CD8-positive, alpha-beta memory T cell (primary cell): ENCODE data around the gene IFFO2. TPM values are rescaled to one million over a fixed set of nuclear protein-coding genes. Genes with fewer than 3 reads are reported as not detected.
A peak's percentile ranks its signal among the peaks of the same experiment; 100 is the strongest.

ENCODE experiments used
- CTCF ChIA-PET: fragments of 350-600 bp; sonication (Branson Sonifier 250); formaldehyde crosslinking; loops from one replicate; lab custom pipeline; 2021; ENCODE audit warnings: antibody characterized with exemption; lab: Charles Lee
- POLR2A ChIA-PET: fragments of 350-600 bp; sonication (Branson Sonifier 250); formaldehyde crosslinking; loops from one replicate; lab custom pipeline; 2021; ENCODE audit warnings: antibody characterized with exemption; lab: Charles Lee
- DNase-seq, 5 donors: peaks; one replicate each; pipeline versions ENCODE4 v3.0.0 to v3.0.0-alpha.2; 2020 to 2022; ENCODE audit warnings: mixed read lengths in 1 of 5
- H3K27ac ChIP-seq: one replicate; pipeline ENCODE4 v1.7.0; 2013; ENCODE audit warnings: low read depth, mild to moderate bottlenecking, low read length, moderate library complexity
- H3K27me3 ChIP-seq: 2 replicates; pipeline ENCODE4 v1.7.0; 2013; ENCODE audit warnings: low read length, mild to moderate bottlenecking; ENCODE audit not compliant: insufficient read depth, poor library complexity, severe bottlenecking
- H3K36me3 ChIP-seq: 2 replicates; pipeline ENCODE4 v1.7.0; 2013; ENCODE audit warnings: mild to moderate bottlenecking, low read length, moderate library complexity; ENCODE audit not compliant: insufficient read depth
- H3K4me1 ChIP-seq: 2 replicates; pipeline ENCODE4 v1.7.0; 2013; ENCODE audit warnings: mild to moderate bottlenecking, low read length, moderate library complexity; ENCODE audit not compliant: insufficient read depth
- H3K4me3 ChIP-seq: 2 replicates; pipeline ENCODE4 v1.7.0; 2013; ENCODE audit warnings: mild to moderate bottlenecking, low read length
- H3K9me3 ChIP-seq: 2 replicates; pipeline ENCODE4 v1.7.0; 2013; ENCODE audit warnings: mild to moderate bottlenecking, low read length
- H3K27ac Mint-ChIP-seq, 8 donors: one replicate each; pipeline ENCODE4 v1.8.0; 2020 to 2021; ENCODE audit warnings: mixed read lengths in 8 of 8, mild to moderate bottlenecking in 6 of 8, inconsistent platforms in 3 of 8, moderate library complexity in 3 of 8
- H3K27me3 Mint-ChIP-seq, 2 donors: one replicate each; pipeline ENCODE4 v1.8.0; 2020 to 2021; ENCODE audit warnings: mixed read lengths in 2 of 2, mild to moderate bottlenecking in 1 of 2, moderate library complexity in 1 of 2
- H3K36me3 Mint-ChIP-seq, 3 donors: one replicate each; pipeline ENCODE4 v1.8.0; 2020 to 2021; ENCODE audit warnings: mixed read lengths in 3 of 3, inconsistent platforms in 1 of 3, mild to moderate bottlenecking in 1 of 3
- H3K4me1 Mint-ChIP-seq, 3 donors: one replicate each; pipeline ENCODE4 v1.8.0; 2020 to 2021; ENCODE audit warnings: mixed read lengths in 3 of 3, inconsistent platforms in 1 of 3, mild to moderate bottlenecking in 1 of 3
- H3K4me3 Mint-ChIP-seq, 7 donors: one replicate each; pipeline ENCODE4 v1.8.0; 2020 to 2021; ENCODE audit warnings: mixed read lengths in 7 of 7, mild to moderate bottlenecking in 6 of 7, moderate library complexity in 4 of 7, inconsistent platforms in 2 of 7
- H3K9me3 Mint-ChIP-seq, 5 donors: one replicate each; pipeline ENCODE4 v1.8.0; 2020 to 2022; ENCODE audit warnings: mixed read lengths in 5 of 5, mild to moderate bottlenecking in 3 of 5, moderate library complexity in 2 of 5, inconsistent platforms in 1 of 5
- polyA plus RNA-seq: library from polyadenylated mRNA; unstranded; fragments of 300-500 nt; fragmentation: Illumina TruSeq; gene quantifications from one replicate; pipeline ENCODE4 v1.2.3, GENCODE V29; 2021
- total RNA-seq, 2 experiments: library from RNA; stranded (reverse); gene quantifications; one replicate each; pipeline ENCODE4 v1.2.3, GENCODE V29; 2021

IFFO2 gene
- total and polyA plus RNA-seq, 3 experiments from 2014 or later = 3.2 to 37.7 (median 33.1) TPM

- peaks cover 4 to 85% (median 11%) of the 10 kb centered on the region in 3 donors for H3K36me3 Mint-ChIP-seq
- H3K4me3 Mint-ChIP-seq = no peak overlapping the region
- no peaks in the 10 kb centered on the region for H3K9me3 Mint-ChIP-seq
- Histone ChIP-seq H3K4me1 (no peaks in the 10 kb centered on the region), H3K27me3 (no peaks in the 10 kb centered on the region), H3K36me3 (peaks cover 40% of the 10 kb centered on the region), H3K4me3 (no peak overlapping the region), H3K27ac (no peak overlapping the region), H3K9me3 (no peaks in the 10 kb centered on the region)
- peak overlapping the region; percentile 66 to 93 (median 84) for H3K27ac Mint-ChIP-seq
- DNase-seq = peak; percentile 57 to 78 (median 65)
- POLR2A ChIA-PET = interaction anchor here (0.6 to 1.0 kb wide), 3 partner anchors 11 to 38 kb away, joined by 3 read pairs; no protein-coding TSS in a partner anchor
- CTCF ChIA-PET = interaction anchor here (0.6 to 6.5 kb wide), 22 partner anchors 9 to 184 kb away, joined by 3 to 88 read pairs (median 5); partner anchors contain the start of genes ALDH4A1 and IFFO2
- H3K27me3 Mint-ChIP-seq = no peaks in the 10 kb centered on the region
- peaks cover 6 to 19% (median 9%) of the 10 kb centered on the region in 3 donors for H3K4me1 Mint-ChIP-seq
These were observed 43.2 kb downstream of the IFFO2 start for GRCh38 chr1:18913065-18913835.

DNA sequence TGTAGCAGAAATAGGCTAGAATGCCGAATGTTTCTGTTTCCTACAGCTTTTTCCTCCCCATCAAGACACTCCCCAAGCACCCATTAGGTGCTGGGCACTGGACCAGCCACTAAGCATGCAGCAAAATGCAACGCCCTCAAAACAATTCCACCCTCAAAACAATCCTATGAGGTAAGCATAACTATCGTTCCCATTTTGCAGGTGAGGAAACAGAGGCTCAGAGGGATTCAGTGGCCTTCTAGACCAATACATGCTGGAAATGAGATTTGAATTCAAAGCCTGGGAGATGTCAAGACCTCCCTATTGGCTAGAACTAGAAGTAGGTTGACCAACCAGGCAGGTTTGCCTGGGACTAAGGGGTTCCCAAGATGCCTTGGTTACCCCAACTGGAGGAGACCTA, 43.9 kb downstream of the IFFO2 start:
- Mint-ChIP-seq H3K36me3 (peaks cover 4 to 85% (median 13%) of the 10 kb centered on the region in 3 donors), H3K27ac (peak overlapping the region in 6 of 8 donors; percentile 51 to 82 (median 70)), H3K9me3 (no peaks in the 10 kb centered on the region), H3K4me3 (no peak overlapping the region), H3K4me1 (peaks cover 6 to 19% (median 9%) of the 10 kb centered on the region in 3 donors), H3K27me3 (no peaks in the 10 kb centered on the region)
- POLR2A ChIA-PET = interaction anchor here (1.0 kb wide), 1 partner anchor 14 kb away, joined by 3 read pairs; no protein-coding TSS in a partner anchor
- Histone ChIP-seq H3K4me3 (no peak overlapping the region), H3K9me3 (no peaks in the 10 kb centered on the region), H3K27me3 (no peaks in the 10 kb centered on the region), H3K4me1 (no peaks in the 10 kb centered on the region), H3K36me3 (peaks cover 39% of the 10 kb centered on the region), H3K27ac (no peak overlapping the region)
- CTCF ChIA-PET = interaction anchor here (1.1 to 6.5 kb wide), 19 partner anchors 9 to 201 kb away, joined by 4 to 88 read pairs (median 6); partner anchors contain the start of genes ALDH4A1 and IFFO2
- no peak for DNase-seq

DNA sequence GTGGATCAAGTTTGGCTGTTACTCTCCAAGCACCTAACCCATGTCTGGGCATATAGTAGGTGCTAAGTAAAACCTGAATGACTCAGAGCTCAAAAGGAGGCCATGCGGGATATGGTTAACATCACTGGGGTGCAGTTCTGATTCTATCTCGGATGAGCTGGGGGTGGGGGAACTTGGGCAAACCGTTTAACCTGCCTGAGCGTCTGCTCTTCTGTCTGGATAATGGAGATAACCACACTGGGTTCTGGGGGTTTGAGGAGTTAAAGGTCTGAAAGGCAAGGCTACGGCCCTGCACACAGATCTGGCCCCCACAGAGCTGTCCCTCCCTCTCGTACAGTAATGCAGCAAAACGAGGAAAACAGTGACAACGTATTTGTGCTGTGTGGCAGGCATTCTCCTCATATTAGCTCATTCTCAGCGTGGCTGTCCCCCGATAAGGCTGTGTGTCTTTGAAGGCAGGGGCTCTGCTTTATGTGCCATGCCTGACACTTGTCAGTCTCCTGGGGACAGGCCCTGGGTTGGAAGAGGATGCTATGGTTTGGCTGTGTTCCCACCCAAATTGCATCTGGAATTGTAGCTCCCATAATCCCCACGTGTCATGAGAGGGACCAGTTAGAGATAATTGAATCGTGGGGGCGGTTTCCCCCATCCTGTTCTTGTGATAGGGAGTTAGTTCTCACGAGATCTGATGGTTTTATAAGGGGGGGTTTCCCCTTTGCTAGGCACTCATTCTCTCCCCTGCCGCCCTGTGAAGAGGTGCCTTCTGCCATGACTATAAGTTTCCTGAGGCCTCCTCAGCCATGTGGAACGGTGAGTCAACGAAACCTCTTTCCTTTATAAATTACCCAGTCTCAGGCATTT, 47.3 kb downstream of the IFFO2 start:
- H3K4me3 Mint-ChIP-seq = peak overlapping the region in 1 of 7 donors; percentile 27

GRCh38 chr1:18907917-18908845, 48.3 kb downstream of the IFFO2 start:
- H3K9me3 ChIP-seq = no peaks in the 10 kb centered on the region

More for the DNA sequence above, 47.3 kb downstream of the IFFO2 start:
- H3K27me3 Mint-ChIP-seq = no peaks in the 10 kb centered on the region
- H3K36me3 Mint-ChIP-seq = peaks cover 4 to 76% (median 10%) of the 10 kb centered on the region in 3 donors
- no peak for DNase-seq
- ChIA-PET CTCF (interaction anchor here (0.9 to 6.7 kb wide), 11 partner anchors 19 to 205 kb away, joined by 3 to 87 read pairs (median 3); no protein-coding TSS in a partner anchor), POLR2A (interaction anchor here (0.7 to 1.8 kb wide), 2 partner anchors 19 to 48 kb away, joined by 5 to 7 read pairs; partner anchors contain the start of gene IFFO2)
- peak overlapping the region in 7 of 8 donors; percentile 32 to 64 (median 43) for H3K27ac Mint-ChIP-seq
- H3K27me3 ChIP-seq = no peaks in the 10 kb centered on the region
- peaks cover 30% of the 10 kb centered on the region for H3K36me3 ChIP-seq
- H3K4me1 Mint-ChIP-seq = peaks cover 8 to 9% (median 9%) of the 10 kb centered on the region in 3 donors
- no peaks in the 10 kb centered on the region for H3K9me3 Mint-ChIP-seq
- peaks cover 5% of the 10 kb centered on the region for H3K4me1 ChIP-seq
- H3K4me3 ChIP-seq = no peak overlapping the region
- H3K9me3 ChIP-seq = no peaks in the 10 kb centered on the region
- no peak overlapping the region for H3K27ac ChIP-seq

GRCh38 chr1:18907021-18907916, 49.2 kb downstream of the IFFO2 start:
- Histone ChIP-seq H3K4me3 (no peak overlapping the region), H3K27ac (peak overlapping the region; percentile 44), H3K4me1 (peaks cover 12% of the 10 kb centered on the region), H3K27me3 (no peaks in the 10 kb centered on the region), H3K9me3 (no peaks in the 10 kb centered on the region), H3K36me3 (peaks cover 30% of the 10 kb centered on the region)
- POLR2A ChIA-PET = interaction anchor here (0.6 to 0.8 kb wide), 3 partner anchors 65 to 805 kb away, joined by 4 to 5 read pairs (median 4); no protein-coding TSS in a partner anchor
- Mint-ChIP-seq H3K9me3 (no peaks in the 10 kb centered on the region), H3K36me3 (peaks cover 0 to 64% (median 10%) of the 10 kb centered on the region in 3 donors), H3K27me3 (no peaks in the 10 kb centered on the region), H3K4me3 (peak overlapping the region in 1 of 7 donors; percentile 3), H3K27ac (peak overlapping the region in 7 of 8 donors; percentile 32 to 79 (median 47)), H3K4me1 (peaks cover 15 to 18% (median 18%) of the 10 kb centered on the region in 3 donors)
- DNase-seq = peak; percentile 38 to 74 (median 71)
- CTCF ChIA-PET = interaction anchor here (0.6 to 6.7 kb wide), 32 partner anchors 8 to 206 kb away, joined by 3 to 87 read pairs (median 4); partner anchors contain the start of gene IFFO2

More at GRCh38 chr1:18907917-18908845, 48.3 kb downstream of the IFFO2 start:
- CTCF ChIA-PET = interaction anchor here (0.8 to 6.7 kb wide), 23 partner anchors 11 to 206 kb away, joined by 3 to 87 read pairs (median 6); partner anchors contain the start of gene IFFO2
- H3K4me3 ChIP-seq = no peak overlapping the region
- POLR2A ChIA-PET = interaction anchor here (0.7 to 1.8 kb wide), 2 partner anchors 20 to 49 kb away, joined by 5 to 7 read pairs; partner anchors contain the start of gene IFFO2
- peaks cover 10 to 15% (median 14%) of the 10 kb centered on the region in 3 donors for H3K4me1 Mint-ChIP-seq
- H3K27ac Mint-ChIP-seq = peak overlapping the region in 6 of 8 donors; percentile 37 to 81 (median 70)
- peaks cover 9% of the 10 kb centered on the region for H3K4me1 ChIP-seq
- H3K27me3 ChIP-seq = no peaks in the 10 kb centered on the region
- peaks cover 3 to 71% (median 10%) of the 10 kb centered on the region in 3 donors for H3K36me3 Mint-ChIP-seq
- H3K27me3 Mint-ChIP-seq = no peaks in the 10 kb centered on the region
- peaks cover 30% of the 10 kb centered on the region for H3K36me3 ChIP-seq
- peak overlapping the region; percentile 44 for H3K27ac ChIP-seq
- H3K9me3 Mint-ChIP-seq = no peaks in the 10 kb centered on the region
- H3K4me3 Mint-ChIP-seq = peak overlapping the region in 1 of 7 donors; percentile 34
- DNase-seq = no peak

GRCh38 chr1:18903291-18903756, 53.2 kb downstream of the IFFO2 start:
- Histone ChIP-seq H3K9me3 (no peaks in the 10 kb centered on the region), H3K27me3 (no peaks in the 10 kb centered on the region), H3K4me1 (peaks cover 30% of the 10 kb centered on the region), H3K27ac (peak overlapping the region; percentile 77), H3K4me3 (peak overlapping the region; percentile 83), H3K36me3 (peaks cover 6% of the 10 kb centered on the region)
- ChIA-PET POLR2A (interaction anchor here (0.7 to 2.0 kb wide), 7 partner anchors 21 to 172 kb away, joined by 3 to 11 read pairs (median 6); partner anchors contain the start of gene IFFO2), CTCF (interaction anchor here (0.6 to 5.2 kb wide), 7 partner anchors 10 to 69 kb away, joined by 3 to 28 read pairs (median 7); no protein-coding TSS in a partner anchor)
- H3K9me3 Mint-ChIP-seq = no peaks in the 10 kb centered on the region
- peaks cover 0 to 30% (median 2%) of the 10 kb centered on the region in 3 donors for H3K36me3 Mint-ChIP-seq
- H3K4me3 Mint-ChIP-seq = peak overlapping the region; percentile 90 to 98 (median 91)
- no peaks in the 10 kb centered on the region for H3K27me3 Mint-ChIP-seq
- DNase-seq = no peak
- peaks cover 22 to 25% (median 24%) of the 10 kb centered on the region in 3 donors for H3K4me1 Mint-ChIP-seq
- peak overlapping the region; percentile 64 to 99 (median 96) for H3K27ac Mint-ChIP-seq
